GM18951 (cell line): ENCODE measurements around the gene ANO2.

Experiments
- POLR2A ChIP-seq: IDR thresholded peaks from 4 replicates; pipeline ENCODE4 v1.6.1; 2011; ENCODE audit warnings: mild to moderate bottlenecking; ENCODE audit not compliant: insufficient read length, insufficient read depth; ENCODE audit errors: extremely low read depth
- in situ Hi-C: fragments of 300-500 bp; cut with MboI; formaldehyde crosslinking; loops from one replicate; pipeline ENCODE4 v1.12.0; 2022; ENCODE audit warnings: low sequenced_read_pairs, mixed read lengths, inconsistent platforms; ENCODE audit not compliant: unreplicated experiment

ANO2 gene

GRCh38 chr12:5953835-5954586 lies 9.0 kb upstream of the ANO2 start:
- TF ChIP-seq POLR2A = no peak
- in situ Hi-C loops = no loop called here

GRCh38 chr12:5952031-5952430 lies 7.0 kb upstream of the ANO2 start:
- in situ Hi-C loops = no loop called here
- TF ChIP-seq POLR2A = no peak

GRCh38 chr12:5948696-5949095 lies 3.6 kb upstream of the ANO2 start:
- TF ChIP-seq POLR2A = no peak

GRCh38 chr12:5947006-5947405 lies 1.9 kb upstream of the ANO2 start:
- no peak for TF ChIP-seq POLR2A
- in situ Hi-C loops = no loop called here

More at GRCh38 chr12:5948696-5949095, 3.6 kb upstream of the ANO2 start:
- in situ Hi-C loops = no loop called here

GRCh38 chr12:5946388-5946787 lies 1.3 kb upstream of the ANO2 start:
- in situ Hi-C loops = no loop called here

GRCh38 chr12:5944688-5945070 lies 380 bp downstream of the ANO2 start:
- no peak for TF ChIP-seq POLR2A
- in situ Hi-C loops = no loop called here

More at GRCh38 chr12:5946388-5946787, 1.3 kb upstream of the ANO2 start:
- no peak for TF ChIP-seq POLR2A

- TF ChIP-seq POLR2A = no peak
- in situ Hi-C loops = no loop called here
Measured at GRCh38 chr12:5944053-5944452, 1.0 kb downstream of the ANO2 start.

- in situ Hi-C loops = no loop called here
- TF ChIP-seq POLR2A = no peak
Measured at GRCh38 chr12:5941907-5942306, 3.2 kb downstream of the ANO2 start.

GRCh38 chr12:5927732-5928516 lies 17.1 kb downstream of the ANO2 start:
- TF ChIP-seq POLR2A = no peak

GRCh38 chr12:5925646-5926045 lies 19.4 kb downstream of the ANO2 start:
- no peak for TF ChIP-seq POLR2A
- in situ Hi-C loops = no loop called here

More at GRCh38 chr12:5927732-5928516, 17.1 kb downstream of the ANO2 start:
- in situ Hi-C loops = no loop called here

- in situ Hi-C loops = no loop called here
- TF ChIP-seq POLR2A = no peak
Measured at GRCh38 chr12:5924342-5924741, 20.7 kb downstream of the ANO2 start.

GRCh38 chr12:5923751-5924150 lies 21.3 kb downstream of the ANO2 start:
- in situ Hi-C loops = no loop called here

GRCh38 chr12:5923043-5923605 lies 21.9 kb downstream of the ANO2 start:
- in situ Hi-C loops = no loop called here
- TF ChIP-seq POLR2A = no peak

More at GRCh38 chr12:5923751-5924150, 21.3 kb downstream of the ANO2 start:
- TF ChIP-seq POLR2A = no peak
